Epithelial cell of esophagus (primary cell): ENCODE measurements around the gene OSBPL10.

Experiments used
- DNase-seq: peaks from one replicate; pipeline ENCODE4 v3.0.0; 2010; ENCODE audit warnings: low read depth
- H3K4me3 ChIP-seq: 2 replicates; pipeline ENCODE4 v1.5.1; 2011; ENCODE audit warnings: mild to moderate bottlenecking, low read length, control low read depth
- CTCF ChIP-seq: IDR thresholded peaks from 2 replicates; pipeline ENCODE4 v1.5.1; 2011; ENCODE audit warnings: low read depth, mild to moderate bottlenecking, low read length, control low read depth, inconsistent platforms; ENCODE audit not compliant: insufficient read depth; ENCODE audit errors: missing control alignments

OSBPL10 gene

GRCh38 chr3:31927811-31928210 lies 53.3 kb downstream of the OSBPL10 start:
- no peak for TF ChIP-seq CTCF
- no peak for DNase-seq

GRCh38 chr3:31926543-31926942 lies 54.5 kb downstream of the OSBPL10 start:
- no peak for TF ChIP-seq CTCF
- H3K4me3 ChIP-seq: no peak overlapping the region
- DNase-seq: no peak

More at GRCh38 chr3:31927811-31928210, 53.3 kb downstream of the OSBPL10 start:
- no peak overlapping the region for H3K4me3 ChIP-seq

DNA sequence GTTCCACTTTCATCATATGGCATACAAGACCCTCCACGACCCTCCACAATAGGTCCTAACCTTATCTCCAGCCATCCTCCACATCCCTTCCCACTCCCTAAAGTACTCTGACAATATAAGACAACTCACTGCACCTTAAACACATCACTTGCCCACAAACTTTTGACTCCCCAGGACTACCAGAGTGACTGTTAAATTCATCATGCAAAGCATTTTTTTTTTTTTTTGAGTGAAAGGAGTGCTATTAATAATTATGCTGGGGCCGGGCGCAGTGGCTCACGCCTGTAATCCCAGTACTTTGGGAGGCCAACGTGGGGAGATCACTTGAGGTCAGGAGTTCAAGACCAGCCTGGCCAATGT lies 55.8 kb downstream of the OSBPL10 start:
- no peak overlapping the region for H3K4me3 ChIP-seq
- TF ChIP-seq CTCF: no peak
- DNase-seq: no peak

DNA sequence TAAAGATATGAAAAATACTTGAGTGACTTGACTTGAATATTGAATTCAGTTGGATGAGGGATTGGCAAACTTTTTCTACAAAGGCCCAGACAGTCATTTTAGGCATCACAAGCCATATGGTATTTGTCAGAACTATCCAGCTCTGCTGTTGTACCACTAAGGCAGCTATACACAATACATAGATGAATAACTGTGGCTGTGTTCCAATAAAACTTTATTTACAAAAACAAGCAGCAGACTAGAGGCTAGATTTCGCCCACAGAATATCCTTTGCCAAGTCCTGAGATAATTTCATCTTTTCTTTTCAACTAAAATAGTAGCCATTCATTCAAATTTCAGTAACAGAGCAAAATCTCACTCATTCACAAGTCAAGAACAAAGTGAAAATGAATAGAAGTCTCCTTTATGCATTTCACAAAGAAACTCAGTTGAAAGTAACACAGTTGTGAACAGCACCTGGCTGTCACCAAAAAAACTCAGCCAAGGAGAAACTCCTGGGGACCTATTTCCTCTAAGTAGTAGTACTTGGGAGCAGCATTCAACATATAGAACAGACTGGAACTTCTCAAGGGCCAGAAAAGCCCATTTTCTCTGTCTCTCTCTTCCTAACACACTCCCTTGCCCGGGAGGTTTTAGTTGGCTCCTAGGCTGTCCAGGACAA lies 56.3 kb downstream of the OSBPL10 start:
- no peak for DNase-seq

GRCh38 chr3:31922962-31923361 lies 58.1 kb downstream of the OSBPL10 start:
- DNase-seq: no peak
- no peak overlapping the region for H3K4me3 ChIP-seq
- TF ChIP-seq CTCF: no peak

More for the DNA sequence above, 56.3 kb downstream of the OSBPL10 start:
- no peak overlapping the region for H3K4me3 ChIP-seq
- TF ChIP-seq CTCF: no peak

DNA sequence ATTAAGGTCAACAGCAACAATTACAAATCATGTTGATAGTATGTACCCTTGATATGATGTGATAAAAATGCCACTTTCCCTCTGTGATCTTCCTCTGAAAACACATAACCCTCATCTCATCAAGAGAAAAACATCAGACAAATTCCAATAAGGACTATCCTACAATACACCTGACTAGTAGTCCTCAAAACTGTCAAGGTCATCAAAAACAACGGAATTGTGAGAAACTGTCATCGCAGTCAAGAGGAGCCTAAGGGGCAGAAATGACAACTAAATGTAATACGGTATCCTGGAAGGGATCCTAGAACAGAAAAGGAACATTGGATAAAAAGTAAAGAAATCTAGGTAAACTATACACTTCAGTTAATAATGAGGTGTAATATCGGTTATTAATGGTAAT lies 59.2 kb downstream of the OSBPL10 start:
- no peak for DNase-seq
- H3K4me3 ChIP-seq: no peak overlapping the region
- TF ChIP-seq CTCF: no peak

- DNase-seq: no peak
- H3K4me3 ChIP-seq: no peak overlapping the region
- no peak for TF ChIP-seq CTCF
Observed at GRCh38 chr3:31920310-31920709, 60.8 kb downstream of the OSBPL10 start.
